K562 (cell line): ENCODE measurements around the gene MAD1L1. TPM values are rescaled to one million over a fixed set of nuclear protein-coding genes. Genes with fewer than 3 reads are reported as not detected.

Source experiments
- ATAC-seq: fragments of 200-7000 bp; cut with Tn5 transposase; 3 replicates; pipeline ENCODE4 v1.9.1; 2020; ENCODE audit warnings: moderate library complexity
- BruUV-seq: library from RNA; stranded (reverse); fragments of 400-500 nt; replicated peaks from 2 replicates; lab custom pipeline; 2021; lab: Mats Ljungman, UMichigan
- CTCF ChIA-PET: fragments of 300-600 bp; formaldehyde crosslinking; extraction: SDS; loops from one replicate; lab custom pipeline; 2021; ENCODE audit warnings: low intra/inter-chr PET ratio; lab: Yijun Ruan, JAX
- POLR2A ChIA-PET: fragments of 300-600, 350-650 bp; sonication (Branson Sonifier 250); formaldehyde crosslinking; extraction: SDS; loops from one replicate; lab custom pipeline; 2021; ENCODE audit warnings: antibody characterized with exemption, inconsistent platforms; lab: Yijun Ruan, JAX
- DNase-seq, 4 experiments: peaks; one replicate each; pipeline versions ENCODE4 v3.0.0 to v3.0.0-alpha.2; 2011 to 2018; ENCODE audit warnings: low spot score in 3 of 4, mixed read lengths in 3 of 4; ENCODE audit errors: extremely low read depth in 1 of 4
- FAIRE-seq: peaks from 2 replicates; lab custom pipeline; 2011; peaks lifted over from hg19 to GRCh38; lab: Jason Lieb, UNC
- H2AFZ ChIP-seq: 2 replicates; pipeline ENCODE4 v1.6.0; 2011; ENCODE audit warnings: low read depth, low read length, control low read depth, inconsistent platforms
- H3K27ac ChIP-seq: fragments of 200-600 bp; 3 replicates; pipeline ENCODE4 v1.8.0; 2011; ENCODE audit warnings: low read depth, mild to moderate bottlenecking, control low read depth, inconsistent platforms, low read length, moderate library complexity, mixed read lengths; ENCODE audit errors: extremely low read depth
- H3K27me3 ChIP-seq, 2 experiments: fragments of 300-600 bp in 1 of 2; 2 replicates in 1 of 2; 3 replicates in 1 of 2; pipeline versions ENCODE4 v1.6.0 to v1.8.0; 2011; ENCODE audit warnings: inconsistent platforms in 2 of 2, low read length in 2 of 2, mild to moderate bottlenecking in 1 of 2, mixed read lengths in 1 of 2, moderate library complexity in 1 of 2; ENCODE audit not compliant: control insufficient read depth in 2 of 2, insufficient read depth in 2 of 2
- H3K36me3 ChIP-seq: fragments of 300-600 bp; 3 replicates; pipeline ENCODE4 v1.8.0; 2011; ENCODE audit warnings: mild to moderate bottlenecking, low read length, inconsistent platforms; ENCODE audit not compliant: control insufficient read depth, insufficient read depth
- H3K4me1 ChIP-seq, 2 experiments: fragments of 200-600 bp in 1 of 2; replicated peaks in 1 of 2; 2 replicates in 1 of 2; 3 replicates in 1 of 2; pipeline versions ENCODE4 v1.5.1 to v1.8.0; 2011; ENCODE audit warnings: inconsistent platforms in 2 of 2, low read length in 2 of 2, mild to moderate bottlenecking in 1 of 2, mixed read lengths in 1 of 2, moderate library complexity in 1 of 2; ENCODE audit not compliant: control insufficient read depth in 2 of 2, insufficient read depth in 2 of 2
- H3K4me2 ChIP-seq: 2 replicates; pipeline ENCODE4 v1.6.1; 2011; ENCODE audit warnings: low read length, control low read depth, inconsistent platforms, mixed read lengths; ENCODE audit not compliant: insufficient read depth
- H3K4me3 ChIP-seq: fragments of 200-600 bp; sonication (generic), shearing (Covaris generic); 2 replicates; pipeline ENCODE4 v1.5.1; 2016; ENCODE audit warnings: control low read depth, inconsistent platforms
- H3K79me2 ChIP-seq: fragments of 200-600 bp; 3 replicates; pipeline ENCODE4 v1.8.0; 2011; ENCODE audit warnings: low read length, inconsistent platforms; ENCODE audit not compliant: control insufficient read depth, insufficient read depth
- H3K9ac ChIP-seq, 2 experiments: 2 replicates each; pipeline versions ENCODE4 v1.6.0 to v1.6.1; 2011; ENCODE audit warnings: low read depth in 2 of 2, low read length in 2 of 2, control low read depth in 1 of 2, inconsistent platforms in 1 of 2, mild to moderate bottlenecking in 1 of 2, mixed read lengths in 1 of 2; ENCODE audit not compliant: insufficient read depth in 1 of 2
- H3K9me1 ChIP-seq: one replicate; pipeline ENCODE4 v1.6.0; 2011; ENCODE audit warnings: inconsistent platforms, mild to moderate bottlenecking, low read length, moderate library complexity; ENCODE audit not compliant: control insufficient read depth, insufficient read depth
- H3K9me3 ChIP-seq: replicated peaks from 2 replicates; pipeline ENCODE4 v1.5.1; 2011; ENCODE audit warnings: low read depth, low read length, inconsistent platforms; ENCODE audit not compliant: control insufficient read depth, insufficient read depth
- H4K20me1 ChIP-seq: replicated peaks from 2 replicates; pipeline ENCODE4 v1.6.1; 2011; ENCODE audit warnings: low read length, inconsistent platforms, mixed read lengths; ENCODE audit not compliant: control insufficient read depth, insufficient read depth
- HNRNPK ChIP-seq: fragments of 200-400 bp; formaldehyde crosslinking; IDR thresholded peaks from one replicate; pipeline ENCODE4 v1.6.1; 2018; ENCODE audit warnings: mild to moderate bottlenecking, low read depth, low read length; ENCODE audit not compliant: poor library complexity, severe bottlenecking
- POLR2G ChIP-seq: fragments of 200-400 bp; formaldehyde crosslinking; IDR thresholded peaks from 2 replicates; pipeline ENCODE4 v1.6.1; 2017; ENCODE audit warnings: low read depth, mild to moderate bottlenecking, antibody characterized with exemption, low read length, moderate library complexity
- WGBS: fragments of 100-300 bp; shearing (Covaris generic); methylation state at CpG from one replicate; pipeline ENCODE4 v1.1.6; 2016; ENCODE audit warnings: low coverage, mixed read lengths; ENCODE audit not compliant: insufficient coverage; ENCODE audit errors: missing lambda C conversion rate; 5-methylcytosine and 5-hydroxymethylcytosine counted together
- in situ Hi-C: fragments of 300-500 bp; cut with MboI; formaldehyde crosslinking; loops from 4 replicates; pipeline ENCODE4 v1.15.0; 2018; ENCODE audit warnings: inconsistent platforms, mixed read lengths
- intact Hi-C: fragments of 100-400 bp; cut with micrococcal nuclease; formaldehyde crosslinking; loops from 2 replicates; pipeline ENCODE4 v1.14.2; 2022
- polyA plus RNA-seq, 8 experiments: library from polyadenylated mRNA; depleted of rRNA in 4 of 8; stranded (reverse) in 5 of 8; unstranded in 3 of 8; fragments of >200 nt; fragmentation: Nextera tagmentation in 2 of 8; fragmentation: Illumina TruSeq in 1 of 8; extraction: Ambion mirVana in 2 of 8; extraction: Trizol in 1 of 8; gene quantifications; 2 replicates each; pipeline versions ENCODE4 v1.2.1 to v1.2.3, GENCODE V29; 2011 to 2014; ENCODE audit warnings: inconsistent platforms in 1 of 8, missing spikeins in 1 of 8
- total RNA-seq, 7 experiments: library from RNA; depleted of rRNA in 6 of 7; stranded (reverse); fragments of >200 nt in 6 of 7; fragmentation: Illumina TruSeq in 2 of 7; extraction: Trizol in 2 of 7; gene quantifications; 2 replicates each; pipeline versions ENCODE4 v1.2.1 to v1.2.3, GENCODE V29; 2011 to 2021; ENCODE audit warnings: low replicate concordance in 1 of 7
- TF ChIP-seq, protein P1 (sequence below): sonication (generic); formaldehyde crosslinking; IDR thresholded peaks from 2 replicates; pipeline ENCODE4 v1.8.0; 2022; ENCODE audit warnings: mild to moderate bottlenecking, missing genetic modification reagents
- TF ChIP-seq, protein P2 (sequence below): fragments of 150-350 bp; conservative IDR thresholded peaks from 2 replicates; pipeline ENCODE4 v1.6.1; 2014; ENCODE audit warnings: low read length

MAD1L1 gene
- total and polyA plus RNA-seq, 9 of the 15 experiments (the other 6 are each of a cell fraction or from before 2014, with no cell fraction given) = 1.7 to 89.7 (median 18.0) TPM

DNA sequence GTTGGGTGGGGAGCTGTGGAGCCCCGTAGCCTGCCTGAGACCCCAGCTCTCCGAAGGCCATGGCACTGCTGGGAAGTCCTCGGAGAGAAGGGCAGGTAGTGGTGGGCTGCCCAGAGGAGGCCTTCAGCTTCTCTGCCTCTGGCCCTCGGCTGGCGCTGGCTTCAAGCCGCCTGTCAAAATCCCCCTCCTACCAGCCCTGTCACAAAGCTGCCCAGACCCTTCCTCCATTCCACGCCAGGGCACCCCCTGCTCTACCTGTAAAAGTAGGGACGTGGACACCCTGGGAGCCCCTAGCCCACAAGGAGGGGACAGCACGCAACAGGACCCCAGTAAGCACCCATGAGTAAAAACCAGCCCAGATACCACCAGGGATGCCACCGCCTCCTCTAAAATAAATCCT lies 31.6 kb downstream of the MAD1L1 start:
- no peaks in the 10 kb centered on the region for H3K9me1 ChIP-seq
- H3K79me2 ChIP-seq = no peaks in the 10 kb centered on the region
- in situ Hi-C loops = loop anchor here (10.0 kb wide), 1 partner anchor 616 kb away; no protein-coding TSS in a partner anchor
- H3K9ac ChIP-seq = no peak overlapping the region; a peak in 1 of 4 replicates
- TF ChIP-seq POLR2G (0 out of 2 replicates have a peak, but pooled peaks have one; percentile 21), HNRNPK (no peak)
- TF ChIP-seq, protein P1, sequence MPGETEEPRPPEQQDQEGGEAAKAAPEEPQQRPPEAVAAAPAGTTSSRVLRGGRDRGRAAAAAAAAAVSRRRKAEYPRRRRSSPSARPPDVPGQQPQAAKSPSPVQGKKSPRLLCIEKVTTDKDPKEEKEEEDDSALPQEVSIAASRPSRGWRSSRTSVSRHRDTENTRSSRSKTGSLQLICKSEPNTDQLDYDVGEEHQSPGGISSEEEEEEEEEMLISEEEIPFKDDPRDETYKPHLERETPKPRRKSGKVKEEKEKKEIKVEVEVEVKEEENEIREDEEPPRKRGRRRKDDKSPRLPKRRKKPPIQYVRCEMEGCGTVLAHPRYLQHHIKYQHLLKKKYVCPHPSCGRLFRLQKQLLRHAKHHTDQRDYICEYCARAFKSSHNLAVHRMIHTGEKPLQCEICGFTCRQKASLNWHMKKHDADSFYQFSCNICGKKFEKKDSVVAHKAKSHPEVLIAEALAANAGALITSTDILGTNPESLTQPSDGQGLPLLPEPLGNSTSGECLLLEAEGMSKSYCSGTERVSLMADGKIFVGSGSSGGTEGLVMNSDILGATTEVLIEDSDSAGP (CRISPR knock-in tag) = no peak
- TF ChIP-seq, protein P2, sequence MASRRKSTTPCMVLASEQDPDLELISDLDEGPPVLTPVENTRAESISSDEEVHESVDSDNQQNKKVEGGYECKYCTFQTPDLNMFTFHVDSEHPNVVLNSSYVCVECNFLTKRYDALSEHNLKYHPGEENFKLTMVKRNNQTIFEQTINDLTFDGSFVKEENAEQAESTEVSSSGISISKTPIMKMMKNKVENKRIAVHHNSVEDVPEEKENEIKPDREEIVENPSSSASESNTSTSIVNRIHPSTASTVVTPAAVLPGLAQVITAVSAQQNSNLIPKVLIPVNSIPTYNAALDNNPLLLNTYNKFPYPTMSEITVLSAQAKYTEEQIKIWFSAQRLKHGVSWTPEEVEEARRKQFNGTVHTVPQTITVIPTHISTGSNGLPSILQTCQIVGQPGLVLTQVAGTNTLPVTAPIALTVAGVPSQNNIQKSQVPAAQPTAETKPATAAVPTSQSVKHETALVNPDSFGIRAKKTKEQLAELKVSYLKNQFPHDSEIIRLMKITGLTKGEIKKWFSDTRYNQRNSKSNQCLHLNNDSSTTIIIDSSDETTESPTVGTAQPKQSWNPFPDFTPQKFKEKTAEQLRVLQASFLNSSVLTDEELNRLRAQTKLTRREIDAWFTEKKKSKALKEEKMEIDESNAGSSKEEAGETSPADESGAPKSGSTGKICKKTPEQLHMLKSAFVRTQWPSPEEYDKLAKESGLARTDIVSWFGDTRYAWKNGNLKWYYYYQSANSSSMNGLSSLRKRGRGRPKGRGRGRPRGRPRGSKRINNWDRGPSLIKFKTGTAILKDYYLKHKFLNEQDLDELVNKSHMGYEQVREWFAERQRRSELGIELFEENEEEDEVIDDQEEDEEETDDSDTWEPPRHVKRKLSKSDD = no peak
- TF ChIP-seq, all 486 proteins: peak for 1
- no peak for FAIRE-seq
- Histone ChIP-seq H3K9me3 (no peaks in the 10 kb centered on the region), H3K27ac (no peak overlapping the region), H3K27me3 (no peaks in the 10 kb centered on the region), H3K4me1 (peaks cover 0 to 19% of the 10 kb centered on the region in 2 experiments; a peak in 1 of 5 replicates), H4K20me1 (0 out of 2 replicates have a peak, but pooled peaks cover 3% of the 10 kb centered on the region), H3K36me3 (peaks cover 53% of the 10 kb centered on the region; the same call in 2 of the 3 replicates), H2AFZ (no peak overlapping the region), H3K4me3 (no peak overlapping the region), H3K4me2 (no peak overlapping the region)
- CTCF ChIA-PET = no interaction called here
- no peak for DNase-seq
- intact Hi-C loops = loop anchor here (10.0 kb wide), 1 partner anchor 626 kb away; the partner anchor contains the start of gene PSMG3
- POLR2A ChIA-PET = no interaction called here
- 98% methylated on average over 7 of the region's 10 CpGs for WGBS
- ATAC-seq = no peak
- BruUV-seq = no TSS peak
